Activated naive CD8-positive, alpha-beta T cell treated with anti-CD3 and anti-CD28 coated beads, Interleukin-2, amount 50 U/mL, for 24 hours (primary cell): ENCODE results near the gene CACNA1D.
"Not testable (repeated sequence)": the region's sequence is repeated elsewhere in the genome, so short reads cannot be mapped to it uniquely, and the experiment has no call there.

Experiments used
- ATAC-seq: fragments of 150-1000 bp; cut with Tn5 transposase; one replicate; pipeline ENCODE4 v1.10.0; 2021
- DNase-seq: peaks from one replicate; pipeline ENCODE4 v3.0.0; 2021
- H3K27ac Mint-ChIP-seq: one replicate; pipeline ENCODE4 v1.8.0; 2021; ENCODE audit warnings: mild to moderate bottlenecking, mixed read lengths
- H3K27me3 Mint-ChIP-seq: one replicate; pipeline ENCODE4 v1.8.0; 2021; ENCODE audit warnings: mixed read lengths
- H3K36me3 Mint-ChIP-seq: one replicate; pipeline ENCODE4 v1.8.0; 2021; ENCODE audit warnings: low read depth, mixed read lengths
- H3K4me1 Mint-ChIP-seq: one replicate; pipeline ENCODE4 v1.8.0; 2021; ENCODE audit warnings: mixed read lengths
- H3K4me3 Mint-ChIP-seq: one replicate; pipeline ENCODE4 v1.8.0; 2021; ENCODE audit warnings: mild to moderate bottlenecking, moderate library complexity, mixed read lengths
- H3K9me3 Mint-ChIP-seq: one replicate; pipeline ENCODE4 v1.8.0; 2021; ENCODE audit warnings: mixed read lengths

The CACNA1D gene

DNA sequence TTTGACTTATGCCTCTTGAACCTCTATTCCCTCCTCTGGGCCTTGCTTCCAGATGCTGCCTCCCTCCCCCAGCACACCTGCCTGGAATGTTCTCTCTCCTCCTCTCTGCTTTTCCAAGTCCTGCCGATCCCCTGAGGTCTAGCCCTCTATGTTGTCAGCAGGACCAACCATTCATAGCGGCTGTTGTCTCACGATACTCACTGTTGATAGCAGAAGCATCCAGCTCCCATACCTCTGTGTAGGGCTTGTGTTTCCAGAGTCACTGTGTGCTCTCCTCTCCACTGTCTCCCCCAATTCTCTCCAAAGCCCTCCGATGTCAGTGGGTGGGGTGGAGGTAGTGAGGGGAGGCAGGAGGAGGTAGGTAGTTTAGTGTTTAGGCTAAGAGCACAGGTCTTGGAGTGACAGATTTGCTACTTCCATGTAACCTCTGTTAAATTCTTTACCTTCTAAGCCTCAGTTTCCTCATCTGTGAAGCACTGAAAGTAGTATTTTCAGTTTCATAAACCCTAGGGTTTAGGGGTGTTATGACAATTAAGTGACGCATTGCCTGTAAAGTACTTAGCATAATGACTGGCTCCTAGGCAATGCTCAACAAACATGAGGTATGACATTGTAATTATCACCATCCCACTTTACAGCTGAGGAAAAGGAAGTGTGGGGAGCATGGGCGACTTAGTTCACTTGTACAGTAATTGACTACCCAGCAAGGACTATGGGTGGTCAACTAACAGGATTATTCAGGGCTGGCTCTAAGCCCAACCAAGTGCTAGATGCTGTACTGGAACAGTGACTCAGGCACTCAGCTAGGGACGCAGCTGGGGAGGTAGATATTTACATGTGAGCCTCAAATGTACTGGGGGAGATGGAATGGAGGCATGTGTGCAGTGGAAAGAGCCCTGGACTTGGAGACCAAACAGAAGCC lies 122.8 kb downstream of the CACNA1D start:
- peaks cover 8% of the 10 kb centered on the region for H3K27me3 Mint-ChIP-seq
- no peaks in the 10 kb centered on the region for H3K36me3 Mint-ChIP-seq
- no peak overlapping the region for H3K27ac Mint-ChIP-seq
- ATAC-seq (no peak), DNase-seq (no peak)
- no peaks in the 10 kb centered on the region for H3K4me1 Mint-ChIP-seq
- no peak overlapping the region for H3K4me3 Mint-ChIP-seq
- no peaks in the 10 kb centered on the region for H3K9me3 Mint-ChIP-seq

DNA sequence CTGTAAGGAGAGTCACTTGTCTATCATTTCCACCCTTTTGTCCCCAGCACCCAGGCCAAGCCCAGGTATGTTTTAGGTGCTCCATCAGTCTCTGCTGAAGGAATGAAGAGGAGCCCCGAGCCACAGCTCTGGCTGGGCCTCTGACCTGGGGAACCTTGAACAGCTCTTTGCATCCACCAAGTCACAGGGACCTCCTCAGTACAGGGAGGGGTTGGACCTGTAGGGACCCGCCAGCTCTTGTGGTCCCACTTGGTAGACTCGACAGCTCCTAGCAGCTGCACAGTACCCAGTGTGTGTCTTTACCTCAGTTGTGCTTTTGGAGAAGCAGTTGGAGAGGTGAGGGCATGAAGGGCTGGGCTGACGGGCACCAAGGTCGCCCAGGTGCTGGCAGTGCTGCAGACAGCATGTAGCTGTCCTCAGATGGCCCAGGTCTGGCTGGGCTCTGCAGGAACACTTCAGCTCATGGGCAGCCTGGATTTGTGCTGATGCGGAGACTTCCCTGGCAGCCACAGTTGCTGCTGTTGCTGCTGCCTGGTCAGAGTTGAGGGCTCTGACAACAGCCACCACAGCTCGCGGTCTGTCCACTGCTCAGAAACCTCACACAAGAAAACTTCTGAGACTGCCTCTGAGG lies 123.6 kb downstream of the CACNA1D start:
- H3K4me1 Mint-ChIP-seq = no peaks in the 10 kb centered on the region
- H3K9me3 Mint-ChIP-seq = no peaks in the 10 kb centered on the region
- peaks cover 8% of the 10 kb centered on the region for H3K27me3 Mint-ChIP-seq
- H3K4me3 Mint-ChIP-seq = no peak overlapping the region
- no peak for ATAC-seq
- no peak overlapping the region for H3K27ac Mint-ChIP-seq
- no peaks in the 10 kb centered on the region for H3K36me3 Mint-ChIP-seq
- no peak for DNase-seq

DNA sequence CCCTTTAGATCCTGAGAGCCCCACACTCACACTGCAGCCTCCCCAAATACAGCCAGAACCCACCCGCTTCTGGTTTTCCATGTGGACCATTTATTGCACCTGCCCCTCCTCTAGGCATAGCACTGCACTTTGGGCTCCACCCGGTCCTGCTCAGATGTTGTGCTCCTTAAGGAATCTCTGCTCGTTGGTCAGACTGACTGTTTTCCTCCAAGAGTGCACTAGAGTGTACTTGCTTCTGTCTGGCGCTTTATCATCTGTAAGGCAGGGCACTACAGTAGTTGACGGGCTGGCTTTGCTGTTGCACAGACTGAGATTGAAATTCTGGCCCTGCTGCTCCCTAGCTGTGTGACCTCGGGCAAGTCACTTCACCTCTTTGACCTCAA lies 124.1 kb downstream of the CACNA1D start:
- Mint-ChIP-seq H3K4me3 (no peak overlapping the region), H3K27ac (no peak overlapping the region), H3K4me1 (no peaks in the 10 kb centered on the region), H3K27me3 (peaks cover 8% of the 10 kb centered on the region), H3K9me3 (no peaks in the 10 kb centered on the region), H3K36me3 (no peaks in the 10 kb centered on the region)
- no peak for DNase-seq
- no peak for ATAC-seq

DNA sequence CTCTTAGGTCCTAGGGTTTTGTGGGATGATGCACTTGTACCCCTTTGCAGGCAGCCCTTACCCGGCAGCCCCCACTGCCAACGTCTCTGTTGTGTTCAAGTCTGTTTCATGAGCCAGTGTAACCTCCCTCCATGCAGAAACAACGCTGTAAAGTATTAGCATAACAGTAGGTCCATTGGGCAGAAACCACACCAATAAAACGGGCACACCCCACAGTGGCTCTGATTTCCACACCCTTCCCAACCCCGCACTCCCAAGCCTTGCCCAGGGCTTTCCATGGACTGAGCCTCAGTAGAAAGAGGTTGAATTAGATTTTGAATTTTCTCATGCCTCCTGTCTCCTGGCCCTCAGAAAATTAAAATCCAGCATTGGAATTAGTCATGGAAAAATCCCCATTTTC lies 124.5 kb downstream of the CACNA1D start:
- Mint-ChIP-seq H3K27me3 (peaks cover 8% of the 10 kb centered on the region), H3K4me1 (no peaks in the 10 kb centered on the region), H3K36me3 (no peaks in the 10 kb centered on the region), H3K4me3 (no peak overlapping the region), H3K9me3 (no peaks in the 10 kb centered on the region), H3K27ac (no peak overlapping the region)
- DNase-seq = no peak
- no peak for ATAC-seq

DNA sequence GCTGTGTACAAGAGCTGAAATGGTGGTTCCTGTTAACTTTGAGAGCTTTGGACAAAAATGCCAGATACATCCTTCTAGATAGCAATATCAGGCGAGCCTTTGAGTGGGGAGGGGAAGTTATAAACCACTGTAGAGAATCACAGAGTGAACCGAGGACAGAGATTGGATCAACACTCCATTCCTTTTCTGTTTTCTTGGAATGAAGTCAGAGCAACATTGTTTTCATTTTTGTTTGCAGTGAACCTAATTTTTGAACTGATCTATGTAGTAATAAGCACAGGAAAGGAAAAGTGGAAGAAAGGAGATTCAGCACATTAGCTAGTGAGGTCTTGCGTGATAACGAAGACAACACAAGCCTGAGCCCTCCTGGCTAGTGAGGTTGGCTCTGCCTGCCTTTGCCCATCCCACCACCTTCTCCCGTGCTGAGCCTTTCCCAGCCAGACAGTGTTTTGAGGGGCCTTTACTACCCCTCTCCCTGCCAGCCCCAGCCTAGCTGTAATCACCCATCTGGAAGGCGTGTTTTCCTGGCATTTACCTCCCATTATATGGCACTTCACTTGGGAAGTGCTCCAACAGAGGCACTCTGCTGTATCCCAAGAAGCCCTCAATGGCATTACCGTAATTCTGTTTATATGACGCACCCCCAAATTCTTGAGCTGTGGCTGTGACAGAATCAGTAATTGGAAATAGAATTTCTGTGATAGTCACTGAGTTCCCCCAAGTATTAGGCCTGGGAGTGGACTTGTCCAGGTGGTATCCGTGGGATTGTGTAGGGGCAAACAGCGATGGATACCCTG lies 129.8 kb downstream of the CACNA1D start:
- no peaks in the 10 kb centered on the region for H3K36me3 Mint-ChIP-seq
- no peak for ATAC-seq
- H3K4me3 Mint-ChIP-seq = no peak overlapping the region
- no peak for DNase-seq
- no peaks in the 10 kb centered on the region for H3K9me3 Mint-ChIP-seq
- no peaks in the 10 kb centered on the region for H3K4me1 Mint-ChIP-seq
- no peak overlapping the region for H3K27ac Mint-ChIP-seq
- H3K27me3 Mint-ChIP-seq = peaks cover 16% of the 10 kb centered on the region

DNA sequence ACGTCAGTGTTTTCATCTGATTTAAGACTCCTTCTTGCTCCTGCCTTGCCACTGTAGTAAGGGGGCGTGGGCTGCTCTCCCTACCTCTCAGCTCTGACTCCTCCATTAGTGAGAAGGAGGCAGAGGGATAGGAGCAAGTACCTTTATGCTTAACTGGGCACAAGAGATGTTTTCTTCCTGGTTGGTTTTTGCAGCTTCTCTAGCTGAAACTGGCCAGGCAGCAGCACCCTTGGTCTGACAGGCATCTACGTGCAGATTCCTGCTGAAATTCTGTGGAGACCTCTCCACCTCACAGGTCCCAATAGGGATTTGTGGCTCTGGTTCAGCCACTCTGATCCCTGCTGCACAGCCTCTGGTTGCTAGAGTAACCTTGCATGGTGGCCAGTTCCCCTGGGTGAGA lies 132.5 kb downstream of the CACNA1D start:
- Mint-ChIP-seq H3K36me3 (no peaks in the 10 kb centered on the region), H3K27me3 (peaks cover 14% of the 10 kb centered on the region), H3K4me3 (no peak overlapping the region), H3K9me3 (no peaks in the 10 kb centered on the region), H3K4me1 (no peaks in the 10 kb centered on the region), H3K27ac (no peak overlapping the region)
- DNase-seq (no peak), ATAC-seq (no peak)

DNA sequence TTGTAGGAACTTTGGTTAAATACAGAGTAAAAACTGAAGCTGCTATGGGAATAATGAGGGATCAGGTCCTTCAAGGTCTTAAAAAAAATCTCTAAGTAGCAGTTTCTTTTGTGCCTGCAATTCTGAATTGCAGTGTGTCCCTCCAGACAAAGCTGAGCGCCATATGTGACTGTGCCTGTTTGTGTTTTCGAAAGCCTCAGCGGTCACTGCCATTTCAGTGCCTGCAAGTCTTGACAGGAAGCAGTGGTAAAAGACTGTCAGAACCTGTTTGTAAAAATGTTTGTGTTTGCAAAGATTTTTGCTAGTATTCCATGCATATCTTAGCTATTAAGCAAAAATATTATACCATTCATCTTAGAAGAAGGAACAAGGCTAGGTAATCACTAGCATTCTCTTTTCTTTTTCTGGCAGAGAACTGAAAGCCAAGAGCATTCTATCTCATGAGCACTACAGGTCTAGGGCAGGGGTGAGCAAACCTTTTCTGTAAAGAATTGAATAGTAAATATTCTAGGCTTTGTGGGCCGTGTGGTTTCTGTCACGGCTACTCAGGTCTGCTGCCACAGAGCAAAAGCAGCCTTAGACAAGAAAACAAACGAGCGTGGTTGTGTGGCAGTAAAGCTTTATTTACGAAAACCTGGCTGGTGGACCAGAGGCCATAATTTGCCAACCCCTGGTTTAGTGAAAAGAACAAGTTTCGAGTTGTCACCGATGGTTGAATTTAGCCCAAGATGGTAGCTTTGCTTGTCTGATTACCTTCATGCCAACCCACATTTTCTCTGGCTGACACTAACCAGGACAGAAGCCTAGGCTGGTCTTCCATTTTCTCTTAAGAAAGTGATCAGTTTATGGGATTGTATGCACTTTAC lies 134.4 kb downstream of the CACNA1D start:
- Mint-ChIP-seq H3K27me3 (peaks cover 14% of the 10 kb centered on the region), H3K36me3 (no peaks in the 10 kb centered on the region), H3K4me3 (no peak overlapping the region), H3K4me1 (no peaks in the 10 kb centered on the region), H3K27ac (no peak overlapping the region), H3K9me3 (no peaks in the 10 kb centered on the region)
- ATAC-seq (no peak), DNase-seq (no peak)

DNA sequence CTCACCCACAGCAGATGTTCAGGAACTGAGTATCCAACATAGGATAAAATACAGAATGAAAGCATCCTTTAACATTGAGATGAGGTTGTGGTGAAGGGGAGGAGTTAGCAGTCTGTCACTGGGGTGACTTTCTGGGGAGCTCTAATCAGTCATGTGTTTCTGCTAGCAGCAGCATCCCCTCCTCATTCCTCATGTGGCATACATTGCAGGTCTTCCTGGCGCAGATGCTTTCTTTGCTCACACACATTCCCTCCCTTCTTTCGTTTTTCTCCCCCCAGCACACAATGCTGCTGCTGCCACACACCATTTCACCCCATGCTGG lies 135.0 kb downstream of the CACNA1D start:
- ATAC-seq (no peak), DNase-seq (no peak)
- Mint-ChIP-seq H3K36me3 (no peaks in the 10 kb centered on the region), H3K9me3 (no peaks in the 10 kb centered on the region), H3K27me3 (peaks cover 11% of the 10 kb centered on the region), H3K27ac (no peak overlapping the region), H3K4me1 (no peaks in the 10 kb centered on the region), H3K4me3 (no peak overlapping the region)

DNA sequence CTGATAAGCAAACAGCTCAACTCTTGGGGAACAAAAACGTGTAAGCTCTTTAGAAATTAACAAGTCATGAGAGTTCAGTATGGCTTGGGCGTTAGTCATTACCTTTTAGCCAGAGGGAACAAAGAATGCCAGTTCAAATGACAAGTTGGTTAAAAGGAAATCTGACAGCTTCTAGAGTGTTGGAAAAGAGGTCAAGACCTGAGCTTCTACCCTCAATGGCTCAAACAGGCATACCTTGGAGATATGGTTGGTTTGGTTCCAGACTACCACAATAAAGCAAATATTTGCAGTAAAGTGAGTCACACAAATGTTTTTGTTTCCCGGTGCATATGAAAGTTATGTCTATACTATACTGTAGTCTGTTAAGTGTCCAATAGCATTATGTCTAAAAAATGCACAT lies 136.1 kb downstream of the CACNA1D start:
- no peak overlapping the region for H3K27ac Mint-ChIP-seq
- no peaks in the 10 kb centered on the region for H3K9me3 Mint-ChIP-seq
- ATAC-seq (no peak), DNase-seq (no peak)
- no peaks in the 10 kb centered on the region for H3K4me1 Mint-ChIP-seq
- H3K27me3 Mint-ChIP-seq = peaks cover 10% of the 10 kb centered on the region
- H3K36me3 Mint-ChIP-seq = no peaks in the 10 kb centered on the region
- no peak overlapping the region for H3K4me3 Mint-ChIP-seq

DNA sequence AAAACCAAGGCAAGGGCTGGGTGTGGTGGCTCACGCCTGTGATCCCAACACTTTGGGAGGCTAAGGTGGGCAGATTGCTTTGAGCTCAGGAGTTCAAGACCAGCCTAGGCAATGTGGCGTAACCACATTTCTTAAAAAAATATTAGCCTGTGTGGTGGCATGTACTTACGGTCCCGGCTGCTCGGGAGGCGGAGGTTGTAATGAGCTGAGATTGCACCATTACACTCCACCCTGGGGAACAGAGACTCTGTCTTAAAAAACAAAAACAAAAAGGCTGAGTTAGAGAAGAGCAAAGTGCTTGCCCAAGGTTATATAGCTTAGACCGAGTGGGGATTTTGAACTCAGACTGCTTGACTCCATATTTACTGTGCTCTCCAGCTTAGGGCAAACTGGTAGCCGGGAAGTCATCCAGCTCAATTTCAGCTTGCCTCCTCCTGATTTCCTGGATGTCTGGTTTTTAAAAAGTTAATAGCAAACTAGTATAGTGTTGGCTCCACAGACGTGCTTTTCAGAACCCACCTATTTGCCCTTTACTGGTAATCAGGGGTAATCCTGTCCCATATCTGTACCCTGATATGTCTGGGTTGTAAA lies 138.9 kb downstream of the CACNA1D start:
- no peaks in the 10 kb centered on the region for H3K9me3 Mint-ChIP-seq
- no peak overlapping the region for H3K4me3 Mint-ChIP-seq
- H3K27ac Mint-ChIP-seq = no peak overlapping the region
- H3K4me1 Mint-ChIP-seq = no peaks in the 10 kb centered on the region
- DNase-seq = no peak
- H3K36me3 Mint-ChIP-seq = no peaks in the 10 kb centered on the region
- H3K27me3 Mint-ChIP-seq = peaks cover 11% of the 10 kb centered on the region
- ATAC-seq = no peak

DNA sequence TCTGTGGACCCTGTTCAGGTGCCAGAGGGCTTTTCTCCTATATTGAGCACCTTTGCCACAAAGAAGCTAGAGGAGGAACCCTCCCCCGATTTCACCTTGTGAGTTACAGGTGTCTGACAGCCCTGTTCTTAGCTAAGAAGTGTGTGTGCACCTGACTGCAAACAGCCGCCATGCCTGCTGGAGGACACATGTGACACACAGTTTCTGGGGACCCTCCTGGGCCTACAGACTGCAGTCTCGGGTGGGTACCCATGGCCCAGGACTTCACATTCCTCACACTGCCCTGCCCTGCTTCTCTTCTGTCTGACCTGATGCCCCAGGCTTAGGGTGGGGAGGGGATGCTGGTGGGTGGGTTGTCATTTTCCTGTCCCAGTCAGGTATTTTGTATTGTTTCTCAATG lies 140.6 kb downstream of the CACNA1D start:
- peaks cover 8% of the 10 kb centered on the region for H3K27me3 Mint-ChIP-seq
- H3K9me3 Mint-ChIP-seq = no peaks in the 10 kb centered on the region
- DNase-seq = no peak
- ATAC-seq = no peak
- no peak overlapping the region for H3K4me3 Mint-ChIP-seq
- H3K4me1 Mint-ChIP-seq = no peaks in the 10 kb centered on the region
- H3K27ac Mint-ChIP-seq = no peak overlapping the region
- no peaks in the 10 kb centered on the region for H3K36me3 Mint-ChIP-seq

DNA sequence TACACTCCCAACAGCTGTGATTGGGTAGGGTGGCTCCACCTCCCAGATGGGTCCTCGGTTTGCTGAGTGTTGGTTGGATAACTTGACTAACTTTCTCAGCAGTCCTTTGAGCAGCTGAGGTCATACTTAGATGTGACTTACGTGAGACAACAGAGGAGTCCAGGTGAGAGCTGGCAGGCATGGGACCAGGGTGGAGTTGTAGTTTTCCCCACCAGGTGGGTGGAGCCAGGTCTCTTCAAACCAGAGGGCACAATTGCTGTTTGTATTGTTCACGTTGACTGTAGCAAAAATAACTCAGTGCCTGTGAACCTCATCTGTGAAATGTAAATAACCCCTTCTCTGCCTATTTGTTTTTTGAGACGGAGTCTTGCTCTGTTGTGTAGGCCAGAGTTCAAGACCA lies 144.4 kb downstream of the CACNA1D start:
- H3K27me3 Mint-ChIP-seq = peaks cover 12% of the 10 kb centered on the region
- H3K36me3 Mint-ChIP-seq, H3K27ac Mint-ChIP-seq, ATAC-seq, H3K4me1 Mint-ChIP-seq, H3K9me3 Mint-ChIP-seq, H3K4me3 Mint-ChIP-seq, DNase-seq: not testable (repeated sequence)

DNA sequence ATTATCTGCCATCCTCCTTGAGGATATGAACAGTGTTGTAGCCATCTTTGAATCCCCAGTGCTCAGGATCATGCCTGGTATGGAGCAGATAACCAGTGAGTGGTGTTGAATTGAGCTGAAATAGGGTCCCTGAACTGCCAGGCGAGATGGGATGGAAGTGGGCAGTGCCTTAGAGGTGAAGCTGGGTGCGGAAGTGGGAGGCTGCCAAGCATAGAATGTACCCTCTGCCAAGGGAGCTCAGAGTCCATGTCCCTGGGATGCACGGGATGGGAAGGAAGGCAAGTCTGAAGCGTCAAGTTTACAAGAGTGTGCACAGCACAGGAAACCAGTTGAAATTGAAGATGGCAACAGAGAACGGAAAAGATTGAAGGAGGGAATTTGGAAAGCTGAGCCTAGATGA lies 147.0 kb downstream of the CACNA1D start:
- no peak for ATAC-seq
- DNase-seq = no peak
- Mint-ChIP-seq H3K36me3 (no peaks in the 10 kb centered on the region), H3K27ac (no peak overlapping the region), H3K4me1 (no peaks in the 10 kb centered on the region), H3K4me3 (no peak overlapping the region), H3K9me3 (no peaks in the 10 kb centered on the region), H3K27me3 (peaks cover 5% of the 10 kb centered on the region)

DNA sequence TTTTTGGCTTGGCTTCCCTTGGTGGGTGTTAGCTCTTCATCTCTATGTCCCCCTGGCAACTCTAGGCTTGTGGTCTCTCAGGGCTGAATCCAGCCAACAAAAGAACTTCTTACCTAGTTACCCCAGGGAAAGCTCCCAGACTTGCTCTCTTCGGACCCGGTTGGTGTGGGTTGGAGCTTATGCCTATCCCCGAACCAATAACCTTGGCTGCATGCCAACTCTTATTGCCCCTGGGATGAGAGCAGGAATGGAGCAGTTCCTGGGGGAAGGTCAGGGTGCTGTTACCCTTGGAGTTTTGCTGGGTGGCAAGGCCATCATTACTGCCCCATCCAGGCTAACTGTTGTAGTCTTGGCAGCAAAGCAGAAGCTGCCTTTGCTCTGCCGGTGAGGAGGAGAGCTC lies 147.8 kb downstream of the CACNA1D start:
- H3K36me3 Mint-ChIP-seq = no peaks in the 10 kb centered on the region
- DNase-seq (no peak), ATAC-seq (no peak)
- peaks cover 8% of the 10 kb centered on the region for H3K27me3 Mint-ChIP-seq
- H3K9me3 Mint-ChIP-seq = no peaks in the 10 kb centered on the region
- H3K4me3 Mint-ChIP-seq = no peak overlapping the region
- H3K27ac Mint-ChIP-seq = no peak overlapping the region
- no peaks in the 10 kb centered on the region for H3K4me1 Mint-ChIP-seq
